Measurements from ENCODE around the gene HIPK3. TPM values are rescaled to one million over a fixed set of nuclear protein-coding genes. Genes with fewer than 3 reads are reported as not detected.
"Not testable (repeated sequence)": the region's sequence is repeated elsewhere in the genome, so short reads cannot be mapped to it uniquely, and the experiment has no call there.

The HIPK3 gene
- total RNA-seq, 1 donor from 2014 or later = 50.7 TPM

GRCh38 chr11:33362051-33362910 lies 105.1 kb downstream of the HIPK3 start:
- DNase-seq = no peak
- intact Hi-C loops (cut with micrococcal nuclease) = loop anchor here (1.0 to 5.0 kb wide), 6 partner anchors 96 to 467 kb away; no protein-coding TSS in a partner anchor
- TF ChIP-seq, protein P1, sequence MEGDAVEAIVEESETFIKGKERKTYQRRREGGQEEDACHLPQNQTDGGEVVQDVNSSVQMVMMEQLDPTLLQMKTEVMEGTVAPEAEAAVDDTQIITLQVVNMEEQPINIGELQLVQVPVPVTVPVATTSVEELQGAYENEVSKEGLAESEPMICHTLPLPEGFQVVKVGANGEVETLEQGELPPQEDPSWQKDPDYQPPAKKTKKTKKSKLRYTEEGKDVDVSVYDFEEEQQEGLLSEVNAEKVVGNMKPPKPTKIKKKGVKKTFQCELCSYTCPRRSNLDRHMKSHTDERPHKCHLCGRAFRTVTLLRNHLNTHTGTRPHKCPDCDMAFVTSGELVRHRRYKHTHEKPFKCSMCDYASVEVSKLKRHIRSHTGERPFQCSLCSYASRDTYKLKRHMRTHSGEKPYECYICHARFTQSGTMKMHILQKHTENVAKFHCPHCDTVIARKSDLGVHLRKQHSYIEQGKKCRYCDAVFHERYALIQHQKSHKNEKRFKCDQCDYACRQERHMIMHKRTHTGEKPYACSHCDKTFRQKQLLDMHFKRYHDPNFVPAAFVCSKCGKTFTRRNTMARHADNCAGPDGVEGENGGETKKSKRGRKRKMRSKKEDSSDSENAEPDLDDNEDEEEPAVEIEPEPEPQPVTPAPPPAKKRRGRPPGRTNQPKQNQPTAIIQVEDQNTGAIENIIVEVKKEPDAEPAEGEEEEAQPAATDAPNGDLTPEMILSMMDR (IDR thresholded peaks at IDR 0.05) = no peak
- no peak overlapping the region for H3K4me3 Mint-ChIP-seq
- no peaks in the 10 kb centered on the region for H3K9me3 Mint-ChIP-seq
- H3K27me3 Mint-ChIP-seq = no peaks in the 10 kb centered on the region
- ATAC-seq (ENCODE audit: low read depth) = peak; percentile 65
- H3K36me3 Mint-ChIP-seq (ENCODE audit: low read depth) = no peaks in the 10 kb centered on the region
- POLR2A ChIA-PET = interaction anchor here (0.7 kb wide), 1 partner anchor 1076 kb away, joined by 6 read pairs; no protein-coding TSS in a partner anchor
- H3K27ac Mint-ChIP-seq = no peak overlapping the region
- CTCF ChIA-PET = interaction anchor here (1.0 to 8.0 kb wide), 7 partner anchors 9 to 445 kb away, joined by 3 to 73 read pairs (median 3); partner anchors contain the start of gene FBXO3
- H3K4me1 Mint-ChIP-seq = no peaks in the 10 kb centered on the region

DNA sequence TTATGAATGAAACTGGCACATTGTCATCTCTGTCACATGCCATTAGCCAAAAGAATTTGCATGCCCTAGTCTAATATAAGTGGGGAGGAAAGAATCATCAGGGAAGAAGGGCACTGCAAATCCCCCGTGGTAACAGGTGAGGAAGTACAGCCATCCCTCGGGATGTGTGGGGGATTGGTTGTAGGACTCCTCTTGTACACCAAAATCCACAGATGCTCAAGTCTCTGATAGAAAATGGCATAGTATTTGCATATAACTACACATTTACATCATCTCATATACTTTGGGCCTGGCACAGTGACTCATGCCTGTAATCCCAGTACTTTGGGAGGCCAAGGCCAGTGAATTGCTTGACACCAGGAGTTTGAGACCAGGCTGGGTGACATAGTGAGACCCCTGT lies 109.7 kb downstream of the HIPK3 start:
- no peaks in the 10 kb centered on the region for H3K4me1 Mint-ChIP-seq
- no peak overlapping the region for H3K27ac Mint-ChIP-seq
- POLR2A ChIA-PET = no interaction called here
- ATAC-seq (ENCODE audit: low read depth) (peak; percentile 34), DNase-seq (no peak)
- CTCF ChIA-PET = interaction anchor here (8.0 kb wide), 1 partner anchor 376 kb away, joined by 73 read pairs; no protein-coding TSS in a partner anchor
- no peak overlapping the region for H3K4me3 Mint-ChIP-seq
- H3K9me3 Mint-ChIP-seq = no peaks in the 10 kb centered on the region
- TF ChIP-seq, protein P1 (IDR thresholded peaks at IDR 0.05) = no peak
- H3K27me3 Mint-ChIP-seq = peaks cover 3% of the 10 kb centered on the region
- intact Hi-C loops (cut with micrococcal nuclease) = no loop called here
- no peaks in the 10 kb centered on the region for H3K36me3 Mint-ChIP-seq (ENCODE audit: low read depth)

- DNase-seq; H3K27ac Mint-ChIP-seq; H3K27me3 Mint-ChIP-seq; H3K4me3 Mint-ChIP-seq; H3K4me1 Mint-ChIP-seq; H3K36me3 Mint-ChIP-seq (ENCODE audit: low read depth); POLR2A ChIA-PET; H3K9me3 Mint-ChIP-seq; intact Hi-C loops (cut with micrococcal nuclease); ATAC-seq (ENCODE audit: low read depth): not testable (repeated sequence)
- CTCF ChIA-PET = interaction anchor here (1.9 kb wide), 1 partner anchor 374 kb away, joined by 5 read pairs; no protein-coding TSS in a partner anchor
These were observed 111.3 kb downstream of the HIPK3 start for GRCh38 chr11:33368475-33368874.

- intact Hi-C loops (cut with micrococcal nuclease) = no loop called here
- POLR2A ChIA-PET = no interaction called here
These were observed 111.8 kb downstream of the HIPK3 start for GRCh38 chr11:33368931-33369330.

GRCh38 chr11:33373636-33374035 lies 116.5 kb downstream of the HIPK3 start:
- ATAC-seq (ENCODE audit: low read depth) (no peak), DNase-seq (no peak)
- Mint-ChIP-seq H3K27ac (no peak overlapping the region), H3K27me3 (peaks cover 42% of the 10 kb centered on the region), H3K9me3 (no peaks in the 10 kb centered on the region), H3K4me3 (no peak overlapping the region), H3K4me1 (peaks cover 6% of the 10 kb centered on the region), H3K36me3 (ENCODE audit: low read depth) (no peaks in the 10 kb centered on the region)
- ChIA-PET POLR2A (no interaction called here), CTCF (no interaction called here)
- TF ChIP-seq, protein P1 (IDR thresholded peaks at IDR 0.05) = no peak
- intact Hi-C loops (cut with micrococcal nuclease) = no loop called here

More at GRCh38 chr11:33368931-33369330, 111.8 kb downstream of the HIPK3 start:
- Mint-ChIP-seq H3K27me3 (peaks cover 8% of the 10 kb centered on the region), H3K36me3 (ENCODE audit: low read depth) (no peaks in the 10 kb centered on the region), H3K27ac (no peak overlapping the region), H3K9me3 (no peaks in the 10 kb centered on the region), H3K4me1 (no peaks in the 10 kb centered on the region), H3K4me3 (no peak overlapping the region)
- DNase-seq (no peak), ATAC-seq (ENCODE audit: low read depth) (no peak)
- CTCF ChIA-PET = interaction anchor here (1.9 kb wide), 1 partner anchor 374 kb away, joined by 5 read pairs; no protein-coding TSS in a partner anchor
- TF ChIP-seq, protein P1 (IDR thresholded peaks at IDR 0.05) = no peak
